Transverse colon (tissue), 4 donors: Measurements from ENCODE around the gene APOC1.

Experiments
- CTCF ChIP-seq, 5 experiments: fragments of 200-600 bp in 3 of 5; fragments of 450-650 bp in 2 of 5; sonication (generic) in 3 of 5; IDR thresholded peaks; 1 replicate in 2 of 5; 2 replicates in 3 of 5; pipeline ENCODE4 v1.5.1; 2016 to 2017; ENCODE audit warnings: antibody characterized with exemption in 5 of 5, inconsistent platforms in 3 of 5, mild to moderate bottlenecking in 2 of 5, moderate library complexity in 1 of 5
- EP300 ChIP-seq: sonication (generic); formaldehyde crosslinking; IDR thresholded peaks from one replicate; pipeline ENCODE4 v1.6.1; 2017; ENCODE audit warnings: antibody characterized with exemption, low read depth
- POLR2A ChIP-seq: fragments of 450-650 bp; IDR thresholded peaks from one replicate; pipeline ENCODE4 v1.6.1; 2016; ENCODE audit warnings: antibody characterized with exemption, mild to moderate bottlenecking, moderate library complexity
- POLR2AphosphoS5 ChIP-seq, 3 donors: sonication (generic); formaldehyde crosslinking; IDR thresholded peaks; one replicate each; pipeline ENCODE4 v1.6.1; 2016; ENCODE audit warnings: antibody characterized with exemption in 3 of 3

GRCh38 chr19:44894052-44894400, 20.4 kb upstream of the APOC1 start:
- no peak for TF ChIP-seq CTCF (IDR thresholded peaks at IDR 0.05)
- no peak for TF ChIP-seq EP300
- TF ChIP-seq POLR2A = no peak
- TF ChIP-seq POLR2AphosphoS5 (IDR thresholded peaks at IDR 0.05) = no peak
